K562 (cell line): ENCODE measurements around the gene HPS1. TPM values are rescaled to one million over a fixed set of nuclear protein-coding genes. Genes with fewer than 3 reads are reported as not detected.

ENCODE experiments used
- BACH1 ChIP-seq: fragments of 200-800 bp; sonication (Bioruptor generic); IDR thresholded peaks from 2 replicates; pipeline ENCODE4 v1.6.1; 2016; ENCODE audit warnings: missing genetic modification characterization, missing compliant biosample characterization
- CBFA2T2 ChIP-seq: fragments of 450-650 bp; conservative IDR thresholded peaks from 2 replicates; pipeline ENCODE4 v1.6.1; 2017; ENCODE audit warnings: mild to moderate bottlenecking
- DPF2 ChIP-seq: fragments of 450-650 bp; IDR thresholded peaks from 2 replicates; pipeline ENCODE4 v1.6.1; 2016
- EGR1 ChIP-seq: fragments of 450-650 bp; conservative IDR thresholded peaks from 2 replicates; pipeline ENCODE4 v1.6.1; 2017; ENCODE audit warnings: mild to moderate bottlenecking
- ELK1 ChIP-seq: sonication (generic); formaldehyde crosslinking; IDR thresholded peaks from 2 replicates; pipeline ENCODE4 v1.8.1; 2022; ENCODE audit warnings: missing genetic modification reagents
- ETV6 ChIP-seq, 3 experiments: fragments of 150-350 bp in 1 of 3; sonication (generic) in 1 of 3; formaldehyde crosslinking in 1 of 3; IDR thresholded peaks; 2 replicates each; pipeline versions ENCODE4 v1.6.1 to v1.8.0; 2014 to 2022; ENCODE audit warnings: borderline replicate concordance in 2 of 3, low read depth in 2 of 3, antibody characterized with exemption in 1 of 3, low read length in 1 of 3, mild to moderate bottlenecking in 1 of 3, missing genetic modification reagents in 1 of 3
- FOXK1 ChIP-seq: sonication (generic); formaldehyde crosslinking; IDR thresholded peaks from 2 replicates; pipeline ENCODE4 v1.8.0; 2022; ENCODE audit warnings: missing genetic modification reagents, mild to moderate bottlenecking, borderline replicate concordance
- FOXP1 ChIP-seq: sonication (generic); formaldehyde crosslinking; IDR thresholded peaks from 2 replicates; pipeline ENCODE4 v1.8.0; 2022; ENCODE audit warnings: mild to moderate bottlenecking, missing genetic modification reagents
- FOXP4 ChIP-seq: sonication (generic); formaldehyde crosslinking; IDR thresholded peaks from 2 replicates; pipeline ENCODE4 v1.8.0; 2022; ENCODE audit warnings: mild to moderate bottlenecking, missing genetic modification reagents, borderline replicate concordance
- FUS ChIP-seq: fragments of 200-400 bp; formaldehyde crosslinking; optimal IDR thresholded peaks from 2 replicates; pipeline ENCODE3; 2017; ENCODE audit warnings: low read depth, low read length
- HES1 ChIP-seq: fragments of 450-650 bp; IDR thresholded peaks from 2 replicates; pipeline ENCODE4 v1.6.1; 2016; ENCODE audit warnings: low read depth, mild to moderate bottlenecking, moderate library complexity
- HMGN3 ChIP-seq: IDR thresholded peaks from 2 replicates; pipeline ENCODE4 v1.6.1; 2011; ENCODE audit warnings: borderline replicate concordance, low read depth, mild to moderate bottlenecking, mixed read lengths, low read length; ENCODE audit not compliant: insufficient read length; ENCODE audit errors: extremely low read depth
- ILF3 ChIP-seq: fragments of 450-650 bp; IDR thresholded peaks from 2 replicates; pipeline ENCODE4 v1.6.1; 2018; ENCODE audit warnings: antibody characterized with exemption, mild to moderate bottlenecking, moderate library complexity, borderline replicate concordance
- MEIS2 ChIP-seq: fragments of 450-650 bp; IDR thresholded peaks from 2 replicates; pipeline ENCODE4 v1.6.1; 2014; ENCODE audit warnings: mild to moderate bottlenecking; ENCODE audit not compliant: partially characterized antibody
- NFRKB ChIP-seq: fragments of 450-650 bp; IDR thresholded peaks from 2 replicates; pipeline ENCODE4 v1.6.1; 2016; ENCODE audit warnings: low read depth
- PTRF ChIP-seq: fragments of 450-650 bp; IDR thresholded peaks from 2 replicates; pipeline ENCODE4 v1.6.1; 2016; ENCODE audit warnings: mild to moderate bottlenecking, missing genetic modification characterization, missing compliant biosample characterization
- SMAD1 ChIP-seq: fragments of 150-350 bp; IDR thresholded peaks from 2 replicates; pipeline ENCODE4 v1.6.1; 2014; ENCODE audit warnings: low read length, low read depth; ENCODE audit not compliant: partially characterized antibody
- ZBTB11 ChIP-seq, 3 experiments: fragments of 200-800 bp in 1 of 3; fragments of 250-450 bp in 1 of 3; fragments of 450-650 bp in 1 of 3; sonication (Bioruptor Pico) in 1 of 3; sonication (Bioruptor generic) in 1 of 3; formaldehyde crosslinking in 1 of 3; IDR thresholded peaks; 2 replicates each; pipeline versions ENCODE4 v1.6.1 to v1.8.0; 2016 to 2022; ENCODE audit warnings: mild to moderate bottlenecking in 2 of 3, missing genetic modification characterization in 2 of 3, missing compliant biosample characterization in 1 of 3, moderate library complexity in 1 of 3
- ZNF174 ChIP-seq: fragments of 250-450 bp; sonication (Bioruptor Pico); IDR thresholded peaks from 2 replicates; pipeline ENCODE4 v1.4.0; 2020; ENCODE audit warnings: mild to moderate bottlenecking
- polyA plus RNA-seq, 8 experiments: library from polyadenylated mRNA; depleted of rRNA in 4 of 8; stranded (reverse) in 5 of 8; unstranded in 3 of 8; fragments of >200 nt; fragmentation: Nextera tagmentation in 2 of 8; fragmentation: Illumina TruSeq in 1 of 8; extraction: Ambion mirVana in 2 of 8; extraction: Trizol in 1 of 8; gene quantifications; 2 replicates each; pipeline versions ENCODE4 v1.2.1 to v1.2.3, GENCODE V29; 2011 to 2014; ENCODE audit warnings: inconsistent platforms in 1 of 8, missing spikeins in 1 of 8
- total RNA-seq, 7 experiments: library from RNA; depleted of rRNA in 6 of 7; stranded (reverse); fragments of >200 nt in 6 of 7; fragmentation: Illumina TruSeq in 2 of 7; extraction: Trizol in 2 of 7; gene quantifications; 2 replicates each; pipeline versions ENCODE4 v1.2.1 to v1.2.3, GENCODE V29; 2011 to 2021; ENCODE audit warnings: low replicate concordance in 1 of 7

The HPS1 gene
- total and polyA plus RNA-seq, 9 of the 15 experiments (the other 6 are each of a cell fraction or from before 2014, with no cell fraction given): 18.1 to 43.6 (median 26.3) TPM

GRCh38 chr10:98466861-98467505 is 20.2 kb upstream of the HPS1 start (continued):
- TF ChIP-seq ETV6 (IDR thresholded peaks at IDR 0.05; ENCODE audit: borderline replicate concordance in 1 of 2, low read depth in 2 of 2, low read length in 1 of 2) (no peak), ETV6 (CRISPR knock-in tag; IDR thresholded peaks at IDR 0.05; ENCODE audit: borderline replicate concordance) (no peak), MEIS2 (peak; percentile 96), BACH1 (tag) (no peak), ELK1 (CRISPR knock-in tag) (no peak), EGR1 (peak; percentile 99), FOXP1 (CRISPR knock-in tag) (no peak), FOXP4 (no peak), ILF3 (no peak), HES1 (no peak), FOXK1 (CRISPR knock-in tag) (no peak), DPF2 (peak; percentile 89), HMGN3 (no peak), CBFA2T2 (peak; percentile 46; the same call in 1 of the 2 replicates), PTRF (tag) (no peak), SMAD1 (no peak), ZBTB11 (CRISPR knock-in tag; IDR thresholded peaks at IDR 0.05) (peak in 1 of 3 experiments; percentile 50; a peak in 2 of 6 replicates), NFRKB (peak; percentile 70), FUS (no peak), ZNF174 (CRISPR knock-in tag) (no peak)
